Uterus (tissue), 2 donors: ENCODE data around the gene FDCSP.

Source experiments
- POLR2A ChIP-seq, 2 donors: fragments of 450-650 bp; IDR thresholded peaks; one replicate each; pipeline ENCODE4 v1.6.1; 2016; ENCODE audit warnings: antibody characterized with exemption in 2 of 2, mild to moderate bottlenecking in 1 of 2, moderate library complexity in 1 of 2
- TF ChIP-seq, protein P1 (sequence below), 4 experiments: fragments of 200-600 bp in 2 of 4; fragments of 450-650 bp in 2 of 4; sonication (generic) in 2 of 4; IDR thresholded peaks; one replicate each; pipeline ENCODE4 v1.5.1; 2016 to 2019; ENCODE audit warnings: antibody characterized with exemption in 4 of 4, mild to moderate bottlenecking in 2 of 4, moderate library complexity in 1 of 4

DNA sequence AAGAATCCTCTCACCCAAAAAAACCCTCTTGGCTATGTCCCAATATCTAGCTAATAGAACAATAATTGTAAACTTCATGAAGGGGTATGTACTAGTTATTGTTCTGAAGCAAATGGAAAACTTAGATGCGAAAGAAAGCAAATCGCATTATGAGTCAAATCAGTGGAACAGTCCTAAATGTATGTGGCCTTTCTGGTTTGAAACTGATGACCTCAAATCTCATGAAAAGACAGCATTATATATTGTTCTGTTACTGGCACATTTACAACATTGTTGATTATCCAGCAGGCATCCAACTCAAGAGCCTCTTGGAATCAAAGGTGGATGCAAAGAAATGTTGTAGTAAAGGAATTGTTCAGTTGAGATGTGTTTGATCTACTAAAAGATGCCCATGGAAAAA is 51.2 kb downstream of the FDCSP start:
- TF ChIP-seq, protein P1, sequence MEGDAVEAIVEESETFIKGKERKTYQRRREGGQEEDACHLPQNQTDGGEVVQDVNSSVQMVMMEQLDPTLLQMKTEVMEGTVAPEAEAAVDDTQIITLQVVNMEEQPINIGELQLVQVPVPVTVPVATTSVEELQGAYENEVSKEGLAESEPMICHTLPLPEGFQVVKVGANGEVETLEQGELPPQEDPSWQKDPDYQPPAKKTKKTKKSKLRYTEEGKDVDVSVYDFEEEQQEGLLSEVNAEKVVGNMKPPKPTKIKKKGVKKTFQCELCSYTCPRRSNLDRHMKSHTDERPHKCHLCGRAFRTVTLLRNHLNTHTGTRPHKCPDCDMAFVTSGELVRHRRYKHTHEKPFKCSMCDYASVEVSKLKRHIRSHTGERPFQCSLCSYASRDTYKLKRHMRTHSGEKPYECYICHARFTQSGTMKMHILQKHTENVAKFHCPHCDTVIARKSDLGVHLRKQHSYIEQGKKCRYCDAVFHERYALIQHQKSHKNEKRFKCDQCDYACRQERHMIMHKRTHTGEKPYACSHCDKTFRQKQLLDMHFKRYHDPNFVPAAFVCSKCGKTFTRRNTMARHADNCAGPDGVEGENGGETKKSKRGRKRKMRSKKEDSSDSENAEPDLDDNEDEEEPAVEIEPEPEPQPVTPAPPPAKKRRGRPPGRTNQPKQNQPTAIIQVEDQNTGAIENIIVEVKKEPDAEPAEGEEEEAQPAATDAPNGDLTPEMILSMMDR (IDR thresholded peaks at IDR 0.05): no peak
- TF ChIP-seq POLR2A (IDR thresholded peaks at IDR 0.05): no peak
